ENCODE data around the gene POLR2E.

POLR2E gene

GRCh38 chr19:1093330-1093729 is 1.8 kb downstream of the POLR2E start:
- no peak for DNase-seq

DNA sequence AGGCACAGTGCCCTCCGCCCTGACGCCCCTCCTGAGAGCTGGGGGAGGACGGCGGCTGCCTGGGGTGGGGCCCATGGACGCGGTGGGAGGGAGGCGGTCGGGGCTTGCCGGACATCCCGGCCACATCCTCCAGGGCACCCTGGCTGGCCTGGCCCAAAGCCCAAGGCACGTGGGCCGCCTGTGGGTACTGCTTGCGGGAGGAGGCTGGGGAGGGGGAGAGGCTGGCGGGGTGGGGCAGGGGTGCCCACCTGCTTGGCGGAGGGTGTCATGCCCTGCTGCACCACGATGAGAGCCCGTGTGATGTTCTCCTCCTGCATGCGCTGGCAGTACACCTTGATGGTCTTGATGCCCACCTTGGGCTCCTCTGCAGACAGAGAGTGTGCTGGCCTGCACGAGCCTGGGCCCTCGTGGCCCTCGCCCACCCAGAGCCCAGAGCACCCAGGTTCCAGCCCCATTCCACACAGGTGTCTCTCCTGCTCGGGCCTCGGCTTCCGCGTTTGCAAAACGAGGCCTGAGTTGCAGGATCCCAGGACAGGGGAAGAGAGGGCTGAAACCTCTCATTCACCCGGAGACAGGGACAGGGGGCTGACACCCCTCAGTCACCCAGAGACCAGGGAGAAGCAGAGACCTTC is 3.5 kb downstream of the POLR2E start:
- DNase-seq = no peak

DNA sequence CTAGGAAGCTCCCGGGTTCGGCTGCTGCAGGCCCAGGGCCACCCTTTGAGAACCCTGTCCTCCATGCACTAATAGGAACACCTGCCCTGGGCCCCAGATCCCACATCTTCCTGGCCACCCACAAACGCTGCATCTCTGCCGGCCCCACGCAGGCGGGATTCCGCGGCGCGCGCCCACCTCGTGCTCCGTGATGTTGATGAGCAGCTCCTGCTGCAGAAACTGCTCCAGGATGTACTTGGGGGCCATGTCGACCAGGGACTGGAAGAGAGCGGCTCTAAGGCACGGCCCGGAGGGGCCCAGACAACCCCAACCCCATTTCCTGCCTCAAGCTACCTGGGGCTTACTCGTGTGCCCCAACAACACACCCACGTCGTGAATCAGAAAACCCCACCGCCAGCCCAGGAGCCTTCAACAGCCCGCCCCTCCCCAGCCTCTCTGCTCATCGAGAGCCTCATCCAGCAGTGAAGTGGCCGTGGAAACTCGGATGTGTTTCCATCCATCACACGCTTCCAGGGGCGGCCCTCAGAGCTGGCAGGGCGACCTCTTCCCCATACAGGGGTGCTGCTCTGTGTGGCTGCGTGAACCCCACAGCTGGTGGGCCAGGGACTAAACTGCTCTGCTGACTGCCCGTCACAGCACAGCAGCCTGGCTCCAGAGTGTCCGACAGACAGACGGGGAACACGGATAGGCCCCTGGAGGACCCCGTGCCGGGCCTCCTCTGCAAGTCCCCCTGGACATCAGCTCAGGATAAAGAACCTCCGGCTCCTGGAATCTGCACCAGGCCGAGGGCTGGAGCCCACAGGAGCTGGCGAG is 4.2 kb downstream of the POLR2E start:
- DNase-seq = no peak

DNA sequence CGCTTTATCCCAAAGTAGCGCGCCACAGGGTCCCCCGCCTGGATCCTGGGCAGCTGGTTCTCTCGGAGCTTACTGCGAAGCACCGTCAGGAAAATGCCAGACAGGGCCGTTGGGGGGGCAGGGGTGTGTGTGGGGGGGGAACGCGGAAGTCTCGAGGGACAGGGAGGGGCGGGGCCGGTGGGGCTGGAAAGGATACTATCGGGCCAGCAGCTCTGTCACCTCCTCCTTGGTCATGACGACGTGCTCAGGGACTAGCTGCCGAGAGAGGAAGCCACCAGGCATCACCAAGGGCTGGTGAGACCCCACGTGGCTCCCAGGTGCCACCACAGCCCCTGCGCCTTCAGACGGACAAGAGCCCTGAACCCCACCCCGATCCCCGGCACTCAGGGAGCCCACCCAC is 5.3 kb downstream of the POLR2E start:
- DNase-seq = no peak

GRCh38 chr19:1089126-1089771 is 5.9 kb downstream of the POLR2E start:
- DNase-seq = no peak

DNA sequence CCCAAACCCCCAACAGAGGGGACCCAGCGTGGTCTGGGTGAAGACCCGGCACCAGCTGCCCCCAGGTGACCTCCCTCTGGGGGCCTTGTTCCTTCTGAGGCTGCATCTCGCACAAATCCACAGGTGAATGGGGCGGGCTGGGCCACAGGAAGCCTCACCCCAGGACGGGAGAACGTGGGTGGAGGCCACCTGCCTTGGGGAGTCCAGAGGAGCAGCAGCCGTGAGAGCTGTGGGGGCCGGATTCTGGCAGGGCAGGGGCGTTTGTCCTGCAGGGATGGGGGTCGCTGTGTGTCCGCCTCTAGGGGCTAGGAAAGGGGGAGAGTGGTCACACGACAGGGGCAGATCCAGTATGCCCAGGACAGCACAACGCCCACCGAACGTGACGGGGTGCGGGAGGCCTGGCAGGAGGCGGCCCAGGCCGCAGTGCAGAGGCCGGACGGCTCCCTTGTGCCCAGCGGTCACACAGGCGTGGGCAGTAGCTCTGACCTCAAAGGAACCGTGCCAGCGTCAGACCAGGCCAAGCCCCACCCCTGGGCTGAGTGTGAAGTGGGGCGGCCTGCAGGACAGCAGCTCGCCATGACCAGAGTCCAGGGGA is 6.7 kb downstream of the POLR2E start:
- no peak for DNase-seq

- no peak for DNase-seq
Measured at GRCh38 chr19:1087813-1088415, 7.3 kb downstream of the POLR2E start.

DNA sequence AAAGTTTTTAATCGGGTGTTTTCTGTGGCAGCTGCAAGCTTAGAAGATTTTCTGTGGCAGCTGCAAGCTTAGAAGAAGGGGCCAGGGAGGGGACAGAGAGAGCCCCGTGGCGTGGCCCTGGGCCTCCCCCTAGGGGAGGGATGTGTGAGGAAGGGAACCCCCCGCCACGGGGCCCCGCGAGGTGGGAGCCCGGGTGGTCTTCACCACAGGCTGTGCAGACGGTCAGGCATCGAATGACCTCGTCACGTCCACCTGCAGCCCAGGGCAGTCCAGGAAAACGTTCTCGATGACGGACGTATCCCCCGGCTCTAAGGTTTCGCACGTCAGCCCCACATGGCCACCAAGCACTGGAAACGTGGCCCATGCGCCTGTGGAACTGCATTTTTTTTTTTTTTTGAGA is 8.6 kb downstream of the POLR2E start:
- no peak for DNase-seq

GRCh38 chr19:1085676-1086442 is 9.3 kb downstream of the POLR2E start:
- no peak for DNase-seq

DNA sequence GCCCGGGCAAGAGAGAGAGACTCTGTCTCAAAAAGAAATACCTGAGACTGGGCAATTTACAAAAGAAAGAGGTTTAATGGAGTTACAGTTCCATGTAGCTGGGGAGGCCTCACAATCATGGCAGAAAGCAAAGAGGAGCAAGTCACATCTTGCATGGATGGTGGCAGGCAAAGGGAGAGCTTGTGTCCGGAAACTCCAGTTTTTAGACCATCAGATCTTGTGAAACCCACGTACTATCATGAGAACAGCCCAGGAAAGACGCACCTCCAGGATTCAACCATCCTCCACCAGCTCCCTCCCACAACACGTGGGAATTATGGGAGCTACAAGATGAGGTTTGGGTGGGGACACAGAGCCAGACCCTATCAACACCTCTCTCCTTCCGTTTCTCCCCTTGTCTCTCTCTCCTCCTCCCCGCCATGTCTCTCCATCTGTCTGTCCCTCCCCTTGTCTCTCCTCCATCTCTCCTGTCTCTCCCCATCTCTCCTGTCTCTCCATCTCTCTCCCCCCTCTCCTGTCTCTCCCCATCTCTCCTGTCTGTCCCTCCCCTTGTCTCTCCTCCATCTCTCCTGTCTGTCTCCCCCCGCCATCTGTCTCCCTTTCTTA is 10.0 kb downstream of the POLR2E start:
- no peak for DNase-seq

DNA sequence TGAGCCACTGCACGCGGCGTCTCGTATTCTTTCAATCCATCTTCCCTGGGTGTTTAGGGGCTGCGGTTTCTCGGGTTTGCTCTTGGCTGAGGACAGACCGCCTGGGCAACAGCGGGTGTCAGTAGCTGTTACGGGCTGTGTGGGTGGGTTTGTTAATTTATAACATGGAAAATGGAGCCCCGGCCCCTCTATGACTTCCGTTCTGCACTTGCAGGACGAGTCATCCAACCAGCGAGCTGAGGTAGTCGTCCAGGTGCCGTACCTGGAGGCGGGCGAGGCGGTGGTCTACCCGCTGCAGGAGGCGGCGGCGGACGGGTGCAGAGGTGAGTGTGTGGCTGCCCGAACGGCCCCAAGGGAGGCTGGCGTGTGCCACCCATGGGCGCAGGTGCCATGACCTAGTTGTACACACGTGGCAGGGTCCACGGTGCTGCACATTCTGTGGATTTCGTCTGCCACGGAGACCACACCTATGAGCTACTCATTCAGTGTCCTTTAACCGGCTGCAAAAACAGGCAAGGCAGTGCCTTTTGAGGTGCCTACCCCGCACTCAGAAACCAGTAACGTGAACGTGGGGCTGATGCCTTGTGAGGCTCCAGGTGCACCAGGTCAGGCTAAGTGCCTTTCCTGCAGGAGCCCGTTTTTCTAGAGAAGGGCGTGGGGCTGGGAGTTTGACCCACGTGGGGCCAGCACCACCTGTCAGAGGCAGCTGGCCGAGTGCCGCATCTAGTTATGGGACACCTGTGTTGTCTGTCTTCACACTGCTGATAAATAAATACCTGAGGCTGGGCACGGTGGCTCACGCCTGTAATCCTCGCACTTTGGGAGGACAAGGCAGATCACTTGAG is 10.9 kb downstream of the POLR2E start:
- no peak for DNase-seq

GRCh38 chr19:1082928-1083816 is 12.0 kb downstream of the POLR2E start:
- DNase-seq = no peak

GRCh38 chr19:1082165-1082927 is 12.8 kb downstream of the POLR2E start:
- peak; percentile 67 to 72 for DNase-seq

GRCh38 chr19:1081301-1082164 is 13.6 kb downstream of the POLR2E start:
- DNase-seq = no peak

DNA sequence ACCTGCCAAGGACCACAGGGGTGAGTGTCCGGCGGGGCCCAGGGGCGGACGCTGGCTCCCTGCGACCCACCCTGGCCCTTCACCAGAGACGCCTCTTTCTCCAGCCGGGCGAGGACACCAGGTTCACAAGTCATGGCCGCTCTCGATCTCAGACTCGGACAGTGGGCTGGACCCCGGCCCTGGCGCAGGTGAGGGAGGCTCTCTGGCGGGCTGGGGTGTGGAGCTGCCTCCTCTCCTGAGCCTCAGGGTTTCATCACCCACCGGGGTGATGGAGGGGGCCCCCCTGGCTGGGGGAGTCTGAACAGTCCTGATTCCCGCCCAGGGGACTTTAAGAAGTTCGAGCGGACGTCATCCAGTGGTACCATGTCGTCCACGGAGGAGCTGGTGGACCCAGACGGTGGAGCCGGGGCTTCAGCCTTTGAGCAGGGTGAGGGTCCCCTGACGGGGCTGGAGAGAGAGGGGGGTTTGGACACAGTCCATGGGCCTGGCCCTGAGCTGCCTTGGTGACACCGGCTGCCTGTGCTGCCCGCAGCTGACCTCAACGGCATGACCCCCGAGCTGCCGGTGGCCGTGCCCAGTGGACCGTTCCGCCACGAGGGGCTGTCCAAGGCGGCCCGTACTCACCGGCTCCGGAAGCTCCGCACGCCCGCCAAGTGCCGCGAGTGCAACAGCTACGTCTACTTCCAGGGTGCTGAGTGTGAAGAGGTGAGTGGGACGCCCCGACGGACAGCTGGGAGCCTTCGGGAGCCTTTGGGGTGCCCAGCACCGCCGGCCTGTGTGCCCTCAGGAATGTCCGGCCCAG is 14.6 kb downstream of the POLR2E start:
- DNase-seq = no peak

DNA sequence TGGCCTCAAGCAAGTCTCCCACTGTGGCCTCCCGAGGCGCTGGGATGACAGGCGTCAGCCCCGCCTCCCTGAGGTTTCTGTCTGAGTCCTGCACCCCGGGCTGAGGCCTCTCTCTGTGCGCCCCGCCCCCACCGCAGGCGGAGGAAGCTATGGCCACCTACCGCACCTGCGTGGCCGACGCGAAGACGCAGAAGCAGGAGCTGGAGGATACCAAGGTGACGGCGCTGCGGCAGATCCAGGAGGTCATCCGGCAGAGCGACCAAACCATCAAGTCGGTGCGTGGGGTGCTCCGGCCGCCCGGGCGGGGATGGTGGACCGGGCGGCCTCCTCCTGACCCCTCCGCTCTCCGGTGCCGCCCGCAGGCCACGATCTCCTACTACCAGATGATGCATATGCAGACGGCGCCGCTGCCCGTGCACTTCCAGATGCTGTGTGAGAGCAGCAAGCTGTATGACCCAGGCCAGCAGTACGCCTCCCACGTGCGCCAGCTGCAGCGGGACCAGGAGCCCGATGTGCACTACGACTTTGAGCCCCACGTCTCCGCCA is 15.5 kb downstream of the POLR2E start:
- peak; percentile 49 to 72 for DNase-seq

- peak; percentile 84 to 95 for DNase-seq
Measured at GRCh38 chr19:1076951-1077350, 18.2 kb downstream of the POLR2E start.
